Skeletal muscle tissue (tissue), 4 donors: ENCODE data around the gene DPF3. TPM values are rescaled to one million over a fixed set of nuclear protein-coding genes. Genes with fewer than 3 reads are reported as not detected.

Source experiments
- H3K27ac ChIP-seq: one replicate; pipeline ENCODE4 v1.7.0; 2013; ENCODE audit warnings: mild to moderate bottlenecking, low read depth, low read length, inconsistent platforms
- H3K27me3 ChIP-seq, 3 donors: one replicate each; pipeline ENCODE4 v1.7.0; 2013; ENCODE audit warnings: low read length in 3 of 3; ENCODE audit not compliant: control insufficient read depth in 3 of 3, insufficient read depth in 3 of 3
- H3K36me3 ChIP-seq, 3 donors: one replicate each; pipeline ENCODE4 v1.7.0; 2013; ENCODE audit warnings: low read length in 3 of 3; ENCODE audit not compliant: control insufficient read depth in 3 of 3, insufficient read depth in 3 of 3
- H3K4me1 ChIP-seq, 3 donors: one replicate each; pipeline ENCODE4 v1.7.0; 2013; ENCODE audit warnings: low read length in 3 of 3, mild to moderate bottlenecking in 3 of 3; ENCODE audit not compliant: control insufficient read depth in 3 of 3, insufficient read depth in 3 of 3
- H3K4me3 ChIP-seq, 3 donors: one replicate each; pipeline ENCODE4 v1.7.0; 2013; ENCODE audit warnings: low read length in 3 of 3
- H3K9ac ChIP-seq, 3 donors: one replicate each; pipeline ENCODE4 v1.7.0; 2013; ENCODE audit warnings: low read length in 3 of 3, mild to moderate bottlenecking in 3 of 3, moderate library complexity in 2 of 3, low read depth in 1 of 3
- H3K9me3 ChIP-seq, 3 donors: one replicate each; pipeline ENCODE4 v1.7.0; 2013; ENCODE audit warnings: low read length in 3 of 3; ENCODE audit not compliant: control insufficient read depth in 3 of 3
- total RNA-seq: library from RNA; depleted of rRNA; stranded (reverse); fragments of >200 nt; gene quantifications from one replicate; pipeline ENCODE4 v1.2.3, GENCODE V29; 2014
- donor health status: Osteomylitis.

DPF3 gene
- total RNA-seq, 1 donor from 2014 or later, result 1.6 TPM

DNA sequence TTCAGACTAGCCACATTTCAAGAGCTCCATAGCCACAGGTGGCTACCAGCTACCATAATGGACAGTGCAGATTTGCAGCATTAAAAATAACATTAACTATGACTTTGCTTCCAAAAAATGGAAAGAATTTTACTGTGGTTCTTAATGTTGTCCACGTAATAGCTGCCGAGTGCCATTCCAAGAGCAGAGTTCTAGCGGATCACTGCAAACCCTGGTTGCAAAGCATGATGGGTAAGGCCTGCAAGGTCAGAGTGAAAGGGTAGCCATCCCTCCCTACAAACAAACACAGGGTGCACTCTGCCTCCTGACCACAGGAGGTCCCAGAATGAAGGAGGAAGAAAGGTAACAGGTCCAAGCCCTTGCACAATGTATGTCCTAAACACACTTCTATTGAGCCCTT lies 157.6 kb downstream of the DPF3 start:
- Histone ChIP-seq H3K4me3 (no peak overlapping the region), H3K9me3 (no peaks in the 10 kb centered on the region), H3K27ac (no peak overlapping the region), H3K4me1 (peaks cover 21 to 43% (median 22%) of the 10 kb centered on the region in 3 donors), H3K36me3 (peaks cover 0 to 3% (median 0%) of the 10 kb centered on the region in 3 donors), H3K27me3 (no peaks in the 10 kb centered on the region), H3K9ac (no peak overlapping the region)

DNA sequence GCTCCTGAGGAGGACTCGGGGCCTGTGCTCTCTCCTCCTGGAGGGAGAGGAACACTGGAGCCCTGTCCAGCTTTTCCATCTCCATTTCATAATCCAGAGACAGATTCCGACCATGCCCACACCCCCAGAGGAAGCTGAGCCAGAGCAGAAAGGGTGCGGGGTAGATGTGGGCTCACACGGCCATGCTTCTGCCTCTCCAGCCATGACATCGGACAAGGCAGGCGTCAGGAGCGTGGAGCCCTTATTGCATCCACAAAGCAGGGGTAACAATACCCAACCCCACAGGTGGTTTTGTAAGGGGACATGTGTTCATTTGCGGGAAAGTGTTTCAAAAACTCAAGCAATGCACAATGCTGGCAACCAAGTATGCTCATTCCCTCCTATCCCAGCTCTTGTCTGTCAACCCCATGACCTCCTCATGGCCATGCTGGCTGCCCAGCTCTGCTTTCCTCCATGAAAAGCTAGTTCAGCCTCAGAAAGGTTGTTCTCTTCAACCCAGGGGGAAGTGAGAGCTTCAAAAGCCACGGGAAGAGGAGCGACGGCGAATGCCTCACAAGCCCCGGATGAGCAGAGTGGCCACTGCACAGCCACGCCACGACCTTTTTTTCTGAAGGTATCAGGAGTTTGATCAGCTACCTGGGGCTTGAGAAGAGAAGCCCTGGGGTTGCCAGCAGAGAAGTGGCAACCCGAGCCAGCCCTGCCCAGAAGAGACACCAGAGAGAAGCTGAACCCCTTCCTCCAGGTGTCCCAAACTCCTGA lies 161.7 kb downstream of the DPF3 start:
- no peak overlapping the region for H3K27ac ChIP-seq
- H3K36me3 ChIP-seq, result peaks cover 2 to 18% (median 9%) of the 10 kb centered on the region in 3 donors
- no peak overlapping the region for H3K9ac ChIP-seq
- no peaks in the 10 kb centered on the region for H3K9me3 ChIP-seq
- peaks cover 10 to 27% (median 10%) of the 10 kb centered on the region in 3 donors for H3K4me1 ChIP-seq
- H3K27me3 ChIP-seq, result no peaks in the 10 kb centered on the region
- H3K4me3 ChIP-seq, result no peak overlapping the region

DNA sequence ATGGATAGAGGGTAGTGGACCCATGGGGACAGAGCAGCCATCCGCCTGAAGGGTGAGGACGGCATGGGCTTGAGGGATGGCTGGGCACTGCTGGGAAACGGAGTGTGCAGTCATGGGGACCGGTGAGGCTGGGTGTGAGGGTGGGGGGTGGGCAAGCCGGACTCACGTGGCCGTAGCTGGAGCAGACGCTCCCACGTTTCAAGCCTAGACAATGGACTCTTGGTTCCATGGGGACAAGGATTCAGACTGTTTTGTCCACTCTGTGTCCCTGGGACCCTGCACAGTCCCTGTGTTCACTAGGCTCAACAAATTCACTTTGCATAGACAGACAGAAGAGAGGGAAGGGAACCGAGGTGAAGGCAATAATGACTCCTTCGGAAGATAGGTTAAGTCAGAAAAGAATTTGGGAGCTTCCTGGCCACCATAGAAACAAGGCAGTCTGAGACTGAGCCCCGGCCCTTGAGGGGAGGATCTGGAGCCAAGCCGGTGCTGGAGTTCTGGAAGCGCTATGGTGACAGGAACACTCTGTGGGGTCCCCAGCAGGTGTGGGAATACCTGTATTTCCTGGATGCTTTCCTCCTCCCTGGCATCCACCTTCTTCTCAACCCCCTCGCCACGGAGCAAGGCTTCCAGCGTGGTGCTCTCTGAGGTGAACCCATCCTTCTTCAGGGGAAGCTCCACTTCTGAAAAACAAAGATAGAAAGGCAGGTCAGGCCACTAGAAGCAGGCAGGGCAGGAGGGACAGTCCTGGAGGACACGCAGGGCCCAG lies 162.5 kb downstream of the DPF3 start:
- Histone ChIP-seq H3K4me3 (no peak overlapping the region), H3K27ac (no peak overlapping the region), H3K4me1 (peaks cover 3 to 20% (median 4%) of the 10 kb centered on the region in 3 donors), H3K9me3 (no peaks in the 10 kb centered on the region), H3K36me3 (peaks cover 2 to 18% (median 9%) of the 10 kb centered on the region in 3 donors), H3K27me3 (no peaks in the 10 kb centered on the region), H3K9ac (no peak overlapping the region)

DNA sequence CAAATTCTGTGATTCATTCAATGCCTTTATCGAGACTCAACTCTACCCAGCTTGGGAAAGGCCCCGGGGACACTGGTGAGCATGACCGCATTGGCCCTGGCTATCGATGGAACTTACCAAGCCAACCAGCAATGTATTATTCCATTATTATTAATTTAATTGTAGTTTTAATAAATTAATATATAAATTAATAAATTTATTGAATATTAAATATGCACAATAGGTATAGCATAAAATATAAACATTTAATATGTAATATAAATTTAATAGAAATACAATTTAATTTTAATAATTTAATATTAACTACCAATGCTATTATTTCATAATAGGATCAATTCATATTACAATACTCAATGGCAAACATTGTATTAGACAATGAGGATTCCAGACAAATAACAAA lies 163.4 kb downstream of the DPF3 start:
- Histone ChIP-seq H3K9me3 (no peaks in the 10 kb centered on the region), H3K9ac (no peak overlapping the region), H3K27ac (no peak overlapping the region), H3K4me1 (peaks cover 0 to 18% (median 2%) of the 10 kb centered on the region in 3 donors), H3K27me3 (no peaks in the 10 kb centered on the region), H3K36me3 (peaks cover 2 to 18% (median 9%) of the 10 kb centered on the region in 3 donors), H3K4me3 (no peak overlapping the region)

DNA sequence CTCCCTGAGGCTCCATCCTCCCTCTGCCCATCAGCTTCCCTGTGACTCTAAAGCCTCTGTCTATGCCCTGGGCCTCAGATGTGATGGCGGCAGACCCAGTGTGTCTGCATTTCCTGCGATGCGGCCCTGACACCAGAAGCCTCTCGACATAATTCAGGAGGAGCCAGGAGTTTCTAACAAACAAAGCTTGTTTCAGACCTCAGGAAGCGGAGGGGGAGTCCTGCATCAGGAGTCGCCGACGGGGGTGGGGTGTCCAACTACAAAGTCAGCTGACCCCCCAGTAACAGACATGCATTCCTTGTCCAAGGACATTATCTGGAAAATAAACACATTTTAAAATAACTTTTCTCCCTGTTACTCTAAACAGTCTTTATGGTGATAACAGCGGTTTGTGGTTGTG lies 167.5 kb downstream of the DPF3 start:
- Histone ChIP-seq H3K36me3 (peaks cover 2 to 20% (median 12%) of the 10 kb centered on the region in 3 donors), H3K9me3 (no peaks in the 10 kb centered on the region), H3K4me1 (peaks cover 9 to 23% (median 9%) of the 10 kb centered on the region in 3 donors), H3K27ac (no peak overlapping the region), H3K27me3 (no peaks in the 10 kb centered on the region), H3K9ac (no peak overlapping the region), H3K4me3 (no peak overlapping the region)

DNA sequence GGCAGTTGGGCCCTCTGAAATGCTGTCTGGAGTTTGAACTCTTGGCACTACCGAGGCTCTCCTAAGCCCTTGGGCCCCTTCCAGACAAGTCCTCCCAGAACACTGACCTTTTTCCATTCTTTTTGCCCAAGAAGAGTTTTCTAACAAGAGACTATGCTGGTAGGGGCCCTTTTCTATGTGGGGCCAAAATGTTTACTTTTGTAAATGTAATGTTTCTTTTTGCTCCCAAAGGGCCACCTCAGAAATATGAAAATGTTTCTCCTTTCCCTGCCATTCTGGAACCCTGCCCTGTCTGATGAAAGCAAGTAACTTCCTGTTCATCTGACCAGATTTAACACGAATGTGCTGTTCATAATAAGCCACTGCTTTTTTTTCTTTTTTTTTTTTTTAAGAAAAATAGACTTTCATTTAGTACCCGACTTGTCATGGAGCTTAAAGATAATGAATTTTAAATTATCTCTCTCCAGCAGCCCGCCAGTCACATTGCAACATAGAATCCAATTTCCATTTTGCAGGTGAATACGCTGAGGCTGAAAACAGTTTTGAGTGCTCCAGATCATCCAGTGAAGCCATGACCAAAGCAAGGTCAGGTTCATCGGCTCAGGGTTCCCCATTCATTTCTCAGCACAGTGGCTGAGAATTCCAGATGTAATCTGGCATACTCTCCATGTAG lies 169.9 kb downstream of the DPF3 start:
- peaks cover 9 to 23% (median 9%) of the 10 kb centered on the region in 3 donors for H3K4me1 ChIP-seq
- H3K27ac ChIP-seq, result no peak overlapping the region
- H3K9ac ChIP-seq, result no peak overlapping the region
- H3K27me3 ChIP-seq, result no peaks in the 10 kb centered on the region
- H3K4me3 ChIP-seq, result no peak overlapping the region
- no peaks in the 10 kb centered on the region for H3K9me3 ChIP-seq
- peaks cover 2 to 15% (median 9%) of the 10 kb centered on the region in 3 donors for H3K36me3 ChIP-seq

DNA sequence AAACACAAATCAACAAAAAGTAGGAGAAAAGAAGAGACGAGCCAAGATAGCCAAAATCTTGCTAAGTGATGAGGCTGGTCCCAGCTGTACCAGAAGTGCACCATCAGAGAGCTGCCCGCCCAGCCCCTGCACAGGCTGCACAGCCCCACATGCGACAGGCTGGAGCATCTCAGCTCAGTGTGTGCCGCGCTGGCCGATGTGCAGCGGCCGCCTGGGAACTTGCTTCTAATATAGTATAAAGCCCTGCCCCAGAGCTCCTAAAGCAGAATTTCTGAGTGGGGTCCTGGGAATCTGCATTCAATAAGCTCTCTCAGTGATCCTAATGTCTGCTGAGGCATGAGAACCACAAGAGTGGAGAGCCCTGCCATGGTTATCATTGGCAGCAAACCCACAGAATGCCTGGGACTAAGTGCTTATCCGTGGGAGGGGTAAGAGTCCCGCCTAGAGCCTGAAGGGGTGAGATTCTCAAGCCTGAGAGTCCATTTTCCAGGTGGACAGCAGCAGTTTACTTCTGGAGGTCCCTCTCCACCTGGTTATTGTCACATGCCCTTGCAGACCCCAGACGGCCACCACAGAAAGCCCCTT lies 171.6 kb downstream of the DPF3 start:
- Histone ChIP-seq H3K4me1 (peaks cover 9 to 23% (median 9%) of the 10 kb centered on the region in 3 donors), H3K9me3 (no peaks in the 10 kb centered on the region), H3K9ac (no peak overlapping the region), H3K4me3 (no peak overlapping the region), H3K27me3 (no peaks in the 10 kb centered on the region), H3K36me3 (peaks cover 2 to 4% (median 4%) of the 10 kb centered on the region in 3 donors), H3K27ac (no peak overlapping the region)

DNA sequence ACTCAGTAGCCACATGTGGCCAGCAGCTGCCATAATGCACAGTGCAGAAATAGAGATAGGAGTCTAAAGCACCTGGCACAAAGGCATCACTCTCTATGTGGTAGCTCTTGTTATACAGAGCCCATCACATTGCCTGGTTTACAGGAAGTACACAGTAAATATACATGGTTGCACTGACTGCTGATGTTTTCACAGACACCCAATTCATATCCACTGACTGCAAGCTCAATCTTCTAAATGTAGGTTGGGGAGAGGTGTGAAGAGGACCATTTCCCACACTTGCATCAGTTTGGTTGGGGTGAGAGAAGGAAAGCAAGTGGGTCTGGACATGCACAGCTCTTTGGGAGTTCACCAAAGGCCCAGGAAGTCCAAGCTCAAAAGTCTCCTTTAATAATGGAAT lies 172.8 kb downstream of the DPF3 start:
- Histone ChIP-seq H3K4me1 (peaks cover 13 to 32% (median 17%) of the 10 kb centered on the region in 3 donors), H3K27me3 (no peaks in the 10 kb centered on the region), H3K9me3 (no peaks in the 10 kb centered on the region), H3K27ac (no peak overlapping the region), H3K9ac (no peak overlapping the region), H3K4me3 (no peak overlapping the region), H3K36me3 (peaks cover 2 to 4% (median 4%) of the 10 kb centered on the region in 3 donors)

DNA sequence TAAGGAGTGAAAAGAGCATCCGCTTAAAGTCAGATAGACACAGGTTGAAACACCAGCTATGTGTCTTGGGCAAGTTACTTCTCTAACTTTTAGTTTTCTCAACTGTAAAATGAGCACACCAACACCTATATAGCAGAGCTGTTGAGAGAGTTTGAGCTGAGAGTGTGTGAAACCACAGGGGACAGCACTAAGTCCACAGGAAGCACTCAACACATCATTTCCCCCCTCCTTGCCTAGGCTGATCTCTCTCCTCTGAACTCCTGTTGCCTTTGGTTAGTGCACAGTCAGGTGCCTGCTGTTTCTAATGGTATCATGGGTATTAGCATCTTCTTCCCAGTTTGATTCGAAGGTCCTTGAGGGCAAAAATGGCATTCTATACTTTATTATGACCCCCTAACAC lies 176.7 kb downstream of the DPF3 start:
- Histone ChIP-seq H3K4me1 (peaks cover 23 to 48% (median 39%) of the 10 kb centered on the region in 3 donors), H3K36me3 (peaks cover 0 to 4% (median 2%) of the 10 kb centered on the region in 3 donors), H3K9ac (no peak overlapping the region), H3K27ac (no peak overlapping the region), H3K9me3 (no peaks in the 10 kb centered on the region), H3K27me3 (no peaks in the 10 kb centered on the region), H3K4me3 (no peak overlapping the region)
